Natural killer cell (primary cell): ENCODE results near the gene LNPK. TPM values are rescaled to one million over a fixed set of nuclear protein-coding genes. Genes with fewer than 3 reads are reported as not detected.

ENCODE experiments used
- ATAC-seq, 3 donors: fragments of 150-1000 bp in 2 of 3; fragments of 200-7000 bp in 1 of 3; cut with Tn5 transposase; 1 replicate in 1 of 3; 2 replicates in 2 of 3; pipeline ENCODE4 v1.10.0; 2021; ENCODE audit warnings: mild to moderate bottlenecking in 2 of 3, moderate library complexity in 2 of 3
- DNase-seq, 2 donors: peaks; one replicate each; pipeline versions ENCODE4 v3.0.0 to v3.0.0-alpha.2; 2013 to 2021; ENCODE audit warnings: mixed read lengths in 1 of 2
- H3K27ac ChIP-seq: one replicate; pipeline ENCODE4 v1.5.1; 2013; ENCODE audit warnings: mild to moderate bottlenecking, low read length
- H3K27me3 ChIP-seq: one replicate; pipeline ENCODE4 v1.6.1; 2013; ENCODE audit warnings: low read length; ENCODE audit not compliant: control insufficient read depth, insufficient read depth
- H3K36me3 ChIP-seq: one replicate; pipeline ENCODE4 v1.6.1; 2013; ENCODE audit warnings: low read length; ENCODE audit not compliant: control insufficient read depth, insufficient read depth
- H3K4me1 ChIP-seq: one replicate; pipeline ENCODE4 v1.6.1; 2013; ENCODE audit warnings: low read length; ENCODE audit not compliant: control insufficient read depth, insufficient read depth
- H3K4me3 ChIP-seq: one replicate; pipeline ENCODE4 v1.5.1; 2013; ENCODE audit warnings: low read length
- H3K9me3 ChIP-seq: one replicate; pipeline ENCODE4 v1.6.1; 2013; ENCODE audit warnings: low read length; ENCODE audit not compliant: control insufficient read depth, insufficient read depth
- H3K27ac Mint-ChIP-seq, 2 donors: one replicate each; pipeline ENCODE4 v1.8.0; 2022; ENCODE audit warnings: mild to moderate bottlenecking in 2 of 2, mixed read lengths in 2 of 2, moderate library complexity in 1 of 2
- H3K27me3 Mint-ChIP-seq, 2 donors: one replicate each; pipeline ENCODE4 v1.8.0; 2022; ENCODE audit warnings: low read depth in 2 of 2, mixed read lengths in 2 of 2
- H3K36me3 Mint-ChIP-seq: one replicate; pipeline ENCODE4 v1.8.0; 2022; ENCODE audit warnings: mixed read lengths
- H3K4me1 Mint-ChIP-seq, 2 donors: one replicate each; pipeline ENCODE4 v1.8.0; 2022; ENCODE audit warnings: mixed read lengths in 2 of 2
- H3K4me3 Mint-ChIP-seq: one replicate; pipeline ENCODE4 v1.8.0; 2022; ENCODE audit warnings: mild to moderate bottlenecking, moderate library complexity, mixed read lengths
- H3K9me3 Mint-ChIP-seq, 2 donors: one replicate each; pipeline ENCODE4 v1.8.0; 2022; ENCODE audit warnings: mixed read lengths in 2 of 2
- CTCF ChIP-seq: fragments of 200-600 bp; IDR thresholded peaks from one replicate; pipeline ENCODE4 v1.8.0; 2022; ENCODE audit warnings: antibody characterized with exemption
- WGBS: methylation state at CpG from one replicate; pipeline ENCODE4 v1.1.7; 2013; ENCODE audit warnings: missing lambda C conversion rate; ENCODE audit not compliant: insufficient coverage; 5-methylcytosine and 5-hydroxymethylcytosine counted together
- intact Hi-C: fragments of 100-400 bp; cut with micrococcal nuclease; formaldehyde crosslinking; loops from one replicate; pipeline ENCODE4 v1.14.2; 2022
- total RNA-seq, 4 donors: library from RNA; stranded (reverse); fragments of 120-200 nt in 1 of 4; gene quantifications; one replicate each; pipeline versions ENCODE4 v1.2.3 to v1.2.4, GENCODE V29; 2013 to 2022

LNPK gene
- total RNA-seq, 3 donors from 2014 or later (not counting 1 experiment from before 2014, with no cell fraction given) = 23.9 to 29.9 (median 29.1) TPM

GRCh38 chr2:176035013-176035691 is 33.1 kb upstream of the LNPK start:
- H3K4me3 Mint-ChIP-seq = no peak overlapping the region
- peaks cover 8 to 21% of the 10 kb centered on the region in 2 donors for H3K27me3 Mint-ChIP-seq
- H3K36me3 Mint-ChIP-seq = no peaks in the 10 kb centered on the region
- WGBS = 93% methylated on average over 6 of the region's 6 CpGs
- Histone ChIP-seq H3K9me3 (no peaks in the 10 kb centered on the region), H3K4me3 (no peak overlapping the region), H3K4me1 (no peaks in the 10 kb centered on the region), H3K27me3 (peaks cover 5% of the 10 kb centered on the region), H3K36me3 (no peaks in the 10 kb centered on the region), H3K27ac (no peak overlapping the region)
- no peak overlapping the region for H3K27ac Mint-ChIP-seq
- ATAC-seq (no peak), DNase-seq (no peak)
- no peaks in the 10 kb centered on the region for H3K4me1 Mint-ChIP-seq
- intact Hi-C loops = no loop called here
- TF ChIP-seq CTCF = no peak
- H3K9me3 Mint-ChIP-seq = no peaks in the 10 kb centered on the region

GRCh38 chr2:176027806-176028205 is 25.7 kb upstream of the LNPK start:
- Histone ChIP-seq H3K27me3 (peaks cover 10% of the 10 kb centered on the region), H3K27ac (no peak overlapping the region), H3K9me3 (no peaks in the 10 kb centered on the region), H3K4me3 (no peak overlapping the region), H3K36me3 (no peaks in the 10 kb centered on the region), H3K4me1 (no peaks in the 10 kb centered on the region)
- no peak for TF ChIP-seq CTCF
- WGBS = 100% methylated on average over 1 of the region's 2 CpGs
- ATAC-seq (no peak), DNase-seq (no peak)
- no peaks in the 10 kb centered on the region for H3K36me3 Mint-ChIP-seq
- H3K27ac Mint-ChIP-seq = no peak overlapping the region
- H3K27me3 Mint-ChIP-seq = peaks cover 18 to 51% of the 10 kb centered on the region in 2 donors
- no peaks in the 10 kb centered on the region for H3K4me1 Mint-ChIP-seq
- H3K9me3 Mint-ChIP-seq = no peaks in the 10 kb centered on the region
- H3K4me3 Mint-ChIP-seq = no peak overlapping the region
- intact Hi-C loops = no loop called here

- Mint-ChIP-seq H3K27me3 (peaks cover 22 to 59% of the 10 kb centered on the region in 2 donors), H3K4me1 (no peaks in the 10 kb centered on the region), H3K27ac (no peak overlapping the region), H3K4me3 (no peak overlapping the region), H3K36me3 (no peaks in the 10 kb centered on the region), H3K9me3 (no peaks in the 10 kb centered on the region)
- no peak for TF ChIP-seq CTCF
- no peaks in the 10 kb centered on the region for H3K9me3 ChIP-seq
- DNase-seq (no peak), ATAC-seq (no peak)
- no peaks in the 10 kb centered on the region for H3K4me1 ChIP-seq
- H3K4me3 ChIP-seq = no peak overlapping the region
- peaks cover 13% of the 10 kb centered on the region for H3K27me3 ChIP-seq
- intact Hi-C loops = no loop called here
- WGBS = 91% methylated on average over 4 of the region's 4 CpGs
- H3K36me3 ChIP-seq = no peaks in the 10 kb centered on the region
- no peak overlapping the region for H3K27ac ChIP-seq
Measured at GRCh38 chr2:176025932-176026331, 23.9 kb upstream of the LNPK start.

GRCh38 chr2:176024083-176024482 is 22.0 kb upstream of the LNPK start:
- no peak overlapping the region for H3K4me3 Mint-ChIP-seq
- Histone ChIP-seq H3K9me3 (no peaks in the 10 kb centered on the region), H3K27me3 (peaks cover 13% of the 10 kb centered on the region), H3K36me3 (no peaks in the 10 kb centered on the region), H3K27ac (no peak overlapping the region), H3K4me1 (no peaks in the 10 kb centered on the region), H3K4me3 (no peak overlapping the region)
- H3K9me3 Mint-ChIP-seq = no peaks in the 10 kb centered on the region
- ATAC-seq = no peak
- H3K27me3 Mint-ChIP-seq = peaks cover 19 to 50% of the 10 kb centered on the region in 2 donors
- H3K36me3 Mint-ChIP-seq = no peaks in the 10 kb centered on the region
- TF ChIP-seq CTCF = no peak
- H3K27ac Mint-ChIP-seq = no peak overlapping the region
- no peaks in the 10 kb centered on the region for H3K4me1 Mint-ChIP-seq
- no CpG with 5 or more reads among the region's 2 CpGs for WGBS
- no peak for DNase-seq
- intact Hi-C loops = no loop called here
